Fibroblast of peridontal ligament (primary cell): Measurements from ENCODE around the gene YES1.
"Not testable (repeated sequence)": the region's sequence is repeated elsewhere in the genome, so short reads cannot be mapped to it uniquely, and the experiment has no call there.

Source experiments
- DNase-seq: peaks from one replicate; pipeline ENCODE4 v3.0.0-alpha.2; 2010; ENCODE audit errors: extremely low read depth

The YES1 gene

DNA sequence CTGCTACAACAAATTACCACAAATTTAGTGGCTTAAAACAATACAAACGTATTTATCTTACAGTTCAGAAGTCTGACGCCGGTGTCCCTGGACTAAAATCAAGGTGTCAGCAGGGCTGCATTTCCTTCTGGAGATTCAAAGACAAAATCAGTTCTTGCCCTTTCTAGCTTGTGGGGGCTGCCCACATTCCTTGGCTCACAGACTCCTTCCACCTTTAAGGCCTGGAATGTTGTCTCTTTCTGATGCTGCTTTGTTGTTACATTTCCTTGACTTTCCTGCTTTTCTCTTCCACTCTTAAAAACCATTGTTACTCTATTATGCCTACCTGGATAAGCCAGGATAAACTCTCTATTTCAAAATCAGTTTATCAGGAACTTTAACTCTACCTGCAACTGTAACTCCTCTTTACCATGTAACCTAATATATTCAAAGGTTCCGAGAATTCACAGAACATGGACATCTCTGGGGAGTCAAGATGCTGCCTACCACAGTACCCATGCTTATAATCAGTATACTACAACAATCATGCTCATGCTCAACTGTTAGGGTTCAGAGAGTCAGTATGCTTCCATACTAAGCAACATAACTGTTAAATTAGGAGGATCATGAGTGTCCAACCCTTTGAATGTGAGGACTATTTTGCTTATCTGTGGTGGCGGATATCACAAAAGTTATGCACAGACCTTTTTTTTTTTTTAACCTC is 27.4 kb downstream of the YES1 start:
- DNase-seq, result no peak

GRCh38 chr18:778194-778927 is 33.7 kb downstream of the YES1 start:
- peak; percentile 4 for DNase-seq

DNA sequence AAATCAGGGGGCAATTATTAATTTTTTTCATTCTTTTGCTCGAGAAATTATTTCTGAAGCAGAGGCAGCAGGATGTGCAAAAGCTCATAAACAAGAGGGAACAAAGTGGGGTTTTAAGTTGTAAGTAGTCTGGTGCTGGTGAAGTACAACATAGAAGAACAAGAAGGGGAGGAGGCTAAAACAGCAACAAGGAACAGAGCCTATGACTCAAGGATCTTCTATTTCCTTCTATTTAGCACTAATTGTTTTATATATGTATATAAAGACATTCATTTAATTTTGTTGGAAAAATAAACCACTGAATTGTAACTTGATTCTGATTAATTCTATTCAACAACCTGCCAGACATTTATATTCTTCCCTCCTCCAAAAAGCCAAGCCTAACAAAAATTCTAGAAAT is 35.0 kb downstream of the YES1 start:
- DNase-seq, result peak; percentile 29

DNA sequence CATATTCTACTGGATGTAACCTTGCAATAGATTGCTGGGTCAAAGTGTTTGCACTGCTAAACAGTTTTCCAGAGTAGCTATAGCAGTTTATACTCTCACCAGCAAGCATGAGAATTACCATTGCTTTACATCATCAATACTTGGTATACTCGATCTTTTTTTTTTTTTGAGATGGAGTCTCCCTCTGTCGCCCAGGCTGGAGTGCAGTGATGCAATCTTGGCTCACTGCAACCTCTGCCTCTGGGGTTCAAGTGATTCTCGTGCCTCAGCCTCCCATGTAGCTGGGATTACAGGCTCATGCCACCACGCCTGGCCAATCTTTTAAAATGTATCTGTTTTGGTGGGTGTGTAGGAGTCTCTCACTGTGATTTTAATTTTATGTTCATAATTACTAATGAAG is 36.0 kb downstream of the YES1 start:
- not testable (repeated sequence) for DNase-seq

DNA sequence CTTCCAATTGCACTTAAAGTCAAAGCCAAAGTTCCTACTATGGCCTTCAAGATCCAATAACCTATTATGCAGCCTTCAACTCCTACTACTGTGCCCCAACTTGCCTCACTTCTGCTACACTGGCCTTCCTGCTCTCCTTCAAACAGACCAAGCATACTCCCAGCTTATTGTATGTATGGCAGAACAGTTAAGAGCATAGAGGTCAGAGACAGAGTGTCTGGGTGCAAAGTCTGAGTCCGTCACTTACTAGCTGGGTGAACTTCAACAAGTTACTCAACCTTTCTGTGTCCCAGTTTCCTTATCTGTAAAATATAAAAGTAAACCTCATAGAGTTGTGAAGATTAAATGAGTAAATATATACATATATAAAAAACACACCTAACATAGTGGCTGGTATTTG is 37.2 kb downstream of the YES1 start:
- no peak for DNase-seq

GRCh38 chr18:773980-774624 is 37.9 kb downstream of the YES1 start:
- DNase-seq, result no peak

GRCh38 chr18:770583-770961 is 41.5 kb downstream of the YES1 start:
- no peak for DNase-seq

DNA sequence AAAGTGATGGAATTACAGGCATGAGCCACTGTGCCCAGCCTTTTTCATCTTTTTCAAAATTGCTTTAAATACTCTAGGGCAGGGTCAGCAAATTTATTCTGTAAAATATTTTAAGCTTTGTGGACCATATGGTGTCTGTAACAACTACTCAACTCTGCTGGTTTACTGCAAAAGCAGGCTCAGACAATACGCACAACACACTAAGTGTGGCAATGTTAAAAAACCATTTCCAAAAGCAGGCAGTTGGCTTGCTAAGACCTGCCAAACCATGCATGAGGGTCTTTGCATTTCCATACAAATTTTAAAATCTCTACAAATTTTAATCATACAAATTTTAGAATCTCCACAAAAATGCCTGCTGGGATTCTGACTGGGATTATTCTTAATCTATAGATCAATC is 44.1 kb downstream of the YES1 start:
- DNase-seq, result no peak

- DNase-seq, result no peak
Observed at GRCh38 chr18:767084-767882, 44.8 kb downstream of the YES1 start.

GRCh38 chr18:766550-766860 is 45.5 kb downstream of the YES1 start:
- DNase-seq, result no peak

- DNase-seq, result no peak
Observed at GRCh38 chr18:765764-766549, 46.1 kb downstream of the YES1 start.

- not testable (repeated sequence) for DNase-seq
Observed at GRCh38 chr18:759864-760263, 52.2 kb downstream of the YES1 start.

GRCh38 chr18:755506-755905 is 56.5 kb downstream of the YES1 start:
- no peak for DNase-seq

- DNase-seq, result no peak
Observed at GRCh38 chr18:754656-755055, 57.4 kb downstream of the YES1 start.

DNA sequence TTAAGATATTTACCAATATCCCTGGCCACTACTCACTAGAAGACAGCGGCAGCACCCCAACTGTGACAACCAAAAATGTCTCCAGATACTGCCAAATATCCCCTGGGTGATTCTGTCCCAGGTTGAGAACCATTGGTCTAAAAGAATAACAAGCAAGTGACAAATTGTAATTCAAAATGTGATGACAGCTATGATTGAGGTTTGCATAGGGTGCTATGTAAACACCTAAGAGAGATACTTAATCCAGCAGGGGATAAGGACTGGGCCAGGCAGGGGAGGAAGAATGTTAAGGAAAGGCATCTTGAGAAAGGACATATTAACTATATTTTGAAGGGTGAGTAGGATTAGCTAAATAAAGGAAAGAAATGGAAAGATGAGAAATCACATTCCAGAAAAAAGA is 61.6 kb downstream of the YES1 start:
- no peak for DNase-seq

DNA sequence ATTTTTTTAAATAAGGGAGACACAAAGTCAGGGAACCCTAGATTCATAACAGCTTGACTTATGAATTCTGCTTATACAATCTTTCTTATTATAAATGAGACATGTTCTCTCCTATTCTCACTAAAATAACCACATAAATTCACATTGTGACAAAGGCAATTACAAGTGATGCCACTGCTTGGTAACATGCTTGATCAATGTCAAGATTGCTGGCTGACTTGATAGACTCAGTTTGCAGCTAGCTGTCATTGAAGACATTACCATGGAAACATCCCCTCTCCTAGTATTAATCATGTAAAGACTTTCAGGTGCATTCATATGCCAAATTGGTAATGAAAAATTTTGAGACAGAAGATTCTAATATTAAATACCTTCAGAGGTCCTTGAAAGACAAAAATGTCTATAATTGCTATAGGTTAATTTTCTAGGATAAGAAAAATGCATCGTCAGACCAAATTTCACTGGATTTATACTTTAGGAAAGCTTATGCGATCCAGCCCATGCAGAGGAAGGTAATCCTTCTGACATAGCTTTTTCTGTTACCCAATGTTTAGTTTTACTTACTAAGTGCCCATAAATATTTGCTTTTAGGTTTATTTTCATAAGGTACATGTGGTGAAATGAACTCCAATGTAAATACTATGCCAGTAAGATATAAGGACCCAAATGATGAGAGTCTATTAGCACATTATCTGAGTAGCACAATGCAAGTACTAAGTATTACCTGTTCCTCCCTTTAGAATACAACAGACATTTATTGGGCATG is 67.0 kb downstream of the YES1 start:
- no peak for DNase-seq

DNA sequence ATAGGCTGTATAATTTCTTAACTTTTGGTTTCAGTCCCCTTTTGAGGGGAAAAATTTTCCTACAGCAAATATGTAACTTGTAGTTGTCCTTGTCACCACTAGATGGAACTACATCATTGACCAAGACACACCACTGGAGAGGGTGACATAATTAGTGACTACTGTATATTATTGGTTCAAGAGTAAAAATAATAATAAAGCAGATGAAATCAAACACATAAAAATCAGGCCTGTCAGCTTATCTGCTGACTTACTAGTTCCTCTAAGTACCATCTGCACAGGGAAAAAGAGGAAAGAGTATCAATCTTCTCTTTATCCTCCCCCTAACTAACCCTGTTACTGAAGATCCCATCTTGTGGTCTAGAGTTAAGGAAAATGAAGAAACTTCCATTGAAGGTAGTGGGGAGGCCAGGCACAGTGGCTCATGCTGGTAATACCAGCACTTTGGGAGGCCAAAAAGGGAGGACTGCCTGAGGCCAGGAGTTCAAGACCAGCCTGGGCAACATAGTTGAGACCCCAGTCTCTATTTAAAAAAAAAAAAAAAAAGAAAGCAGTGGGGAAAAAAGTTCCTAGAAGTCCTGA is 70.0 kb downstream of the YES1 start:
- DNase-seq, result peak; percentile 71

GRCh38 chr18:732371-732770 is 79.7 kb downstream of the YES1 start:
- DNase-seq, result no peak

DNA sequence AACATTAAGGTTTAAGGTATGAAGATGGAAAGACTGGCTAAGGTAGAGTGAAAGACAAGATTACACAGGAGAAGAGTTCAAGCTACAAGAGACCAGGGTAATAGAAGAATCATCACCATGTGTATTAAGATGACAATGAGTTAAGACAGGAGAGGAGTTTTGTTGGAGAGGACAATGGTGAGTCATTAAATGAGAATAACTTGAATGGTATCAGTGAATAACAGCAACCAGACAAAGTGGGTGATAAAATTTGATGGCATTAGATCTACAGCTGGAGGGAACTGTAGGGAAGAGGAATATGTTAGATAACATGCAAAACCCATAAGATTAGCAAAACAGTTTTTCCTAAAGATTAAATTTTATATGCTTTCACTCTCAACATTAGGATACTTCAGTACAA is 80.9 kb downstream of the YES1 start:
- no peak for DNase-seq

DNA sequence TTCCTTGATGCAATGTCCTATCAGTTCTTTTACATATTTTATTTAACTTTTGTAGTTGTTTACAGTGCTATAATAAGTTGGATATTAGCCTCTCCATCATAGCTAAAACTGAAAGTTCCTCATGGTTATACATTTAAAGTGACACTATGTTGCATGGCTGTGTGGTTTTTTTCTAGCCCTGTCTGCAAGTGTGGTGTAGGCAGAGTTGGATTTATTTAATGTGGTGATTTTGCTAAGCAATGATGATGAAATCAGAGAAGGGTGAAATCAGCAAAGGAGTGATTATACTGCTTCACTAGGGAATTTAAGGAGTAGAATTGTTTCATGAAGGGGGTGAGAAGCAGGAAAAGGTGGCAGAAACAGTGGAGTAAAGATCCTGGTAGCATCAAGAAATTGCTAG is 81.3 kb downstream of the YES1 start:
- no peak for DNase-seq

GRCh38 chr18:730120-730519 is 81.9 kb downstream of the YES1 start:
- not testable (repeated sequence) for DNase-seq
